ENCODE measurements around the gene PTX3. TPM values are rescaled to one million over a fixed set of nuclear protein-coding genes. Genes with fewer than 3 reads are reported as not detected.
A peak's percentile ranks its signal among the peaks of the same experiment; 100 is the strongest.

PTX3 gene
- total RNA-seq, 1 experiment from 2014 or later, result 27.3 TPM

DNA sequence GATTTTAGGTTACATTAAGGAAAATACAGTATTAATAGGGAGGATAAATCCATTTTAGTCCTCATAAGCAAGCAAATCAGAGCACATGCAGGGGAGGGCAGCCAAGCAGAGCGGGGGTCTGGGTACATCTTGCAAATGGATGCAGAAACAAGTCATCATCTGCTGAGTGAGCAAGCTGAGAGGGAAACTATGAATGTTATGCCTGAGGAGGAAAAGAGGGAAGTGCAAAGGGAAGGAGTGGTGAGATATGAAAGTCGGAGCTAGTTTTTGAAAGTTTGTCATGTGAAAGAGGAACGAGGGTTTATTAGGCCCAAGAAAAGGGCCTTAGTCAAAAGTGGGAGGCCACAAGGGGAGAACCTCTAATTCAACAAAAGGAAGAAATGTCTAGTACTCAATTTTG lies 15.4 kb downstream of the PTX3 start:
- H3K4me2 ChIP-seq (ENCODE audit: low read length), result no peak overlapping the region
- no peak for DNase-seq
- H3K9me3 ChIP-seq (ENCODE audit: low read length), result no peaks in the 10 kb centered on the region
- no peaks in the 10 kb centered on the region for H3F3A ChIP-seq (ENCODE audit: low read length, unreplicated experiment)
- no peak for ATAC-seq
- no peak for TF ChIP-seq EZH2 (IDR thresholded peaks at IDR 0.05; ENCODE audit: low read length, unreplicated experiment)
- TF ChIP-seq, protein P1, sequence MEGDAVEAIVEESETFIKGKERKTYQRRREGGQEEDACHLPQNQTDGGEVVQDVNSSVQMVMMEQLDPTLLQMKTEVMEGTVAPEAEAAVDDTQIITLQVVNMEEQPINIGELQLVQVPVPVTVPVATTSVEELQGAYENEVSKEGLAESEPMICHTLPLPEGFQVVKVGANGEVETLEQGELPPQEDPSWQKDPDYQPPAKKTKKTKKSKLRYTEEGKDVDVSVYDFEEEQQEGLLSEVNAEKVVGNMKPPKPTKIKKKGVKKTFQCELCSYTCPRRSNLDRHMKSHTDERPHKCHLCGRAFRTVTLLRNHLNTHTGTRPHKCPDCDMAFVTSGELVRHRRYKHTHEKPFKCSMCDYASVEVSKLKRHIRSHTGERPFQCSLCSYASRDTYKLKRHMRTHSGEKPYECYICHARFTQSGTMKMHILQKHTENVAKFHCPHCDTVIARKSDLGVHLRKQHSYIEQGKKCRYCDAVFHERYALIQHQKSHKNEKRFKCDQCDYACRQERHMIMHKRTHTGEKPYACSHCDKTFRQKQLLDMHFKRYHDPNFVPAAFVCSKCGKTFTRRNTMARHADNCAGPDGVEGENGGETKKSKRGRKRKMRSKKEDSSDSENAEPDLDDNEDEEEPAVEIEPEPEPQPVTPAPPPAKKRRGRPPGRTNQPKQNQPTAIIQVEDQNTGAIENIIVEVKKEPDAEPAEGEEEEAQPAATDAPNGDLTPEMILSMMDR (conservative IDR thresholded peaks at IDR 0.05; ENCODE audit: low read depth, low read length), result no peak
- no peak for TF ChIP-seq EZH2phosphoT487 (IDR thresholded peaks at IDR 0.05; ENCODE audit: borderline replicate concordance, low read length)
- ChIA-PET POLR2A (ENCODE audit: unreplicated experiment) (no interaction called here), CTCF (no interaction called here)
- no peaks in the 10 kb centered on the region for H3K9me2 ChIP-seq (replicated peaks; ENCODE audit: low read length)
- no TSS peak for BruUV-seq (replicated peaks)
- H4K20me1 ChIP-seq (ENCODE audit: low read length), result no peaks in the 10 kb centered on the region
- no peak overlapping the region for H3K4me3 ChIP-seq (ENCODE audit: low read length)
- H3K4me1 ChIP-seq (ENCODE audit: insufficient read depth, low read length), result peaks cover 3% of the 10 kb centered on the region; the same call in 1 of the 2 replicates
- no peak overlapping the region for H3K27ac ChIP-seq (ENCODE audit: low read length)
- intact Hi-C loops (cut with micrococcal nuclease), result loop anchor here (2.0 kb wide), 1 partner anchor 17 kb away; no protein-coding TSS in a partner anchor
- H2AFZ ChIP-seq (ENCODE audit: low read length), result no peak overlapping the region
- no peaks in the 10 kb centered on the region for H3K36me3 ChIP-seq (ENCODE audit: low read depth, low read length)
- H3K27me3 ChIP-seq (ENCODE audit: low read length), result no peaks in the 10 kb centered on the region
- no peak overlapping the region for H3K9ac ChIP-seq (ENCODE audit: low read length)
- no peaks in the 10 kb centered on the region for H3K79me2 ChIP-seq (ENCODE audit: low read length)

DNA sequence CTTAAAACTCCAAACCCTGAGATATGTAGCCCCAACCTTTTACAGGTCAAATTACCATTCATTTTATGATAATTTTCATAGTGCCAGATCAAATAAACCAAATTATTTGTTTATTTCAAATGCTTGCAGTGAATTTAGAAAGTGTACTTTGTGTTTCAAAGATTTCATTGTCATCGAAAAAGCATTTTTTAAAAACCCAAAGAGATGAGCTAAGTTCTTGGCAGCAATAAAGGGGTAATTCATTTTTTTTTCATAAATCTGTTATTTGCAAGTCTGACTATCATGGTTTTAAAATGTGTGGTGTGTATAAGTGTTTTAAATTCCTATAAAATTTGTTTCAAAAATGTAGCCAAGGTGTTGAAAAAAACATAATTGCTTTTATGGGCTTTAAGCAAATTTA lies 17.2 kb downstream of the PTX3 start:
- H3K79me2 ChIP-seq (ENCODE audit: low read length), result no peaks in the 10 kb centered on the region
- no peak overlapping the region for H3K4me3 ChIP-seq (ENCODE audit: low read length)
- H3K36me3 ChIP-seq (ENCODE audit: low read depth, low read length), result no peaks in the 10 kb centered on the region
- no peak overlapping the region for H2AFZ ChIP-seq (ENCODE audit: low read length)
- H3K9me2 ChIP-seq (replicated peaks; ENCODE audit: low read length), result no peaks in the 10 kb centered on the region
- H3K27ac ChIP-seq (ENCODE audit: low read length), result no peak overlapping the region
- peaks cover 2% of the 10 kb centered on the region for H3K4me1 ChIP-seq (ENCODE audit: insufficient read depth, low read length)
- intact Hi-C loops (cut with micrococcal nuclease), result loop anchor here (2.0 kb wide), 1 partner anchor 15 kb away; no protein-coding TSS in a partner anchor
- no peaks in the 10 kb centered on the region for H3F3A ChIP-seq (ENCODE audit: low read length, unreplicated experiment)
- DNase-seq (peak; percentile 21), ATAC-seq (peak; percentile 66)
- no peaks in the 10 kb centered on the region for H3K27me3 ChIP-seq (ENCODE audit: low read length)
- H4K20me1 ChIP-seq (ENCODE audit: low read length), result no peaks in the 10 kb centered on the region
- H3K9me3 ChIP-seq (ENCODE audit: low read length), result no peaks in the 10 kb centered on the region
- ChIA-PET POLR2A (ENCODE audit: unreplicated experiment) (no interaction called here), CTCF (no interaction called here)
- H3K9ac ChIP-seq (ENCODE audit: low read length), result no peak overlapping the region
- no peak for TF ChIP-seq EZH2phosphoT487 (IDR thresholded peaks at IDR 0.05; ENCODE audit: borderline replicate concordance, low read length)
- TF ChIP-seq, protein P1 (conservative IDR thresholded peaks at IDR 0.05; ENCODE audit: low read depth, low read length), result no peak
- no peak for TF ChIP-seq EZH2 (IDR thresholded peaks at IDR 0.05; ENCODE audit: low read length, unreplicated experiment)
- BruUV-seq (replicated peaks), result no TSS peak
- H3K4me2 ChIP-seq (ENCODE audit: low read length), result no peak overlapping the region

- BruUV-seq (replicated peaks), result TSS peak; percentile 84
- Histone ChIP-seq H3K4me3 (ENCODE audit: low read length) (peak overlapping the region; percentile 50), H3K9me3 (ENCODE audit: low read length) (no peaks in the 10 kb centered on the region), H3K4me2 (ENCODE audit: low read length) (peak overlapping the region; percentile 72), H3K4me1 (ENCODE audit: insufficient read depth, low read length) (peaks cover 45% of the 10 kb centered on the region), H3K27me3 (ENCODE audit: low read length) (no peaks in the 10 kb centered on the region), H3K9ac (ENCODE audit: low read length) (peak overlapping the region; percentile 30; the same call in 1 of the 2 replicates), H3K79me2 (ENCODE audit: low read length) (no peaks in the 10 kb centered on the region), H4K20me1 (ENCODE audit: low read length) (no peaks in the 10 kb centered on the region), H3K9me2 (replicated peaks; ENCODE audit: low read length) (no peaks in the 10 kb centered on the region), H3K36me3 (ENCODE audit: low read depth, low read length) (no peaks in the 10 kb centered on the region), H3F3A (ENCODE audit: low read length, unreplicated experiment) (no peaks in the 10 kb centered on the region), H3K27ac (ENCODE audit: low read length) (peak overlapping the region; percentile 85), H2AFZ (ENCODE audit: low read length) (peak overlapping the region; percentile 13; the same call in 1 of the 2 replicates)
- ChIA-PET POLR2A (ENCODE audit: unreplicated experiment) (interaction anchor here (0.6 kb wide), 1 partner anchor 285 kb away, joined by 6 read pairs; no protein-coding TSS in a partner anchor), CTCF (no interaction called here)
- no peak for TF ChIP-seq EZH2phosphoT487 (IDR thresholded peaks at IDR 0.05; ENCODE audit: borderline replicate concordance, low read length)
- TF ChIP-seq, protein P1 (conservative IDR thresholded peaks at IDR 0.05; ENCODE audit: low read depth, low read length), result no peak
- no peak for TF ChIP-seq EZH2 (IDR thresholded peaks at IDR 0.05; ENCODE audit: low read length, unreplicated experiment)
- DNase-seq, result peak; percentile 71
- intact Hi-C loops (cut with micrococcal nuclease), result no loop called here
- peak; percentile 32 for ATAC-seq
These were observed 23.1 kb downstream of the PTX3 start for GRCh38 chr3:157459706-157460105.
